ENCODE data around the gene LTK.

DNA sequence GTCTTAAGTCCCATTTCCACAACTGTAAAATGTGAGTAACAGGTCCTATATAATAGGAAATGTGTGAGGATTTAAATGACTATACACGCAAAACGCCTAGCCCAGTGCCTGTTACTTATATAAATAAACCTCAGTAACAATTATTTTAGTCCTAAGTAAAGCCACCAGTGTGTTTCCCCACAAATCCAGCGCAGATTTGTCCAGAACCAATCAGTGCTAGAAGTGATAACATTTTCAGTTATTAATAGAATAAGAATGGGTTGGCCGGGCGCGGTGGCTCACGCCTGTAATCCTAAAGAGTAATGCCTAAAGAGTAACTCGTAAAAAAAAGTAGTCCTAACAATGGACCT is 29.9 kb upstream of the LTK start:
- TF ChIP-seq POLR2AphosphoS5 (IDR thresholded peaks at IDR 0.05; ENCODE audit: low read depth) = no peak
- TF ChIP-seq, protein P1, sequence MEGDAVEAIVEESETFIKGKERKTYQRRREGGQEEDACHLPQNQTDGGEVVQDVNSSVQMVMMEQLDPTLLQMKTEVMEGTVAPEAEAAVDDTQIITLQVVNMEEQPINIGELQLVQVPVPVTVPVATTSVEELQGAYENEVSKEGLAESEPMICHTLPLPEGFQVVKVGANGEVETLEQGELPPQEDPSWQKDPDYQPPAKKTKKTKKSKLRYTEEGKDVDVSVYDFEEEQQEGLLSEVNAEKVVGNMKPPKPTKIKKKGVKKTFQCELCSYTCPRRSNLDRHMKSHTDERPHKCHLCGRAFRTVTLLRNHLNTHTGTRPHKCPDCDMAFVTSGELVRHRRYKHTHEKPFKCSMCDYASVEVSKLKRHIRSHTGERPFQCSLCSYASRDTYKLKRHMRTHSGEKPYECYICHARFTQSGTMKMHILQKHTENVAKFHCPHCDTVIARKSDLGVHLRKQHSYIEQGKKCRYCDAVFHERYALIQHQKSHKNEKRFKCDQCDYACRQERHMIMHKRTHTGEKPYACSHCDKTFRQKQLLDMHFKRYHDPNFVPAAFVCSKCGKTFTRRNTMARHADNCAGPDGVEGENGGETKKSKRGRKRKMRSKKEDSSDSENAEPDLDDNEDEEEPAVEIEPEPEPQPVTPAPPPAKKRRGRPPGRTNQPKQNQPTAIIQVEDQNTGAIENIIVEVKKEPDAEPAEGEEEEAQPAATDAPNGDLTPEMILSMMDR (conservative IDR thresholded peaks at IDR 0.05; ENCODE audit: low read depth in 2 of 2) = no peak
- TF ChIP-seq ZNF114 (CRISPR knock-in tag; IDR thresholded peaks at IDR 0.05) = no peak
- TF ChIP-seq JUNB (IDR thresholded peaks at IDR 0.05; ENCODE audit: unreplicated experiment) = no peak
- TF ChIP-seq, protein P2, sequence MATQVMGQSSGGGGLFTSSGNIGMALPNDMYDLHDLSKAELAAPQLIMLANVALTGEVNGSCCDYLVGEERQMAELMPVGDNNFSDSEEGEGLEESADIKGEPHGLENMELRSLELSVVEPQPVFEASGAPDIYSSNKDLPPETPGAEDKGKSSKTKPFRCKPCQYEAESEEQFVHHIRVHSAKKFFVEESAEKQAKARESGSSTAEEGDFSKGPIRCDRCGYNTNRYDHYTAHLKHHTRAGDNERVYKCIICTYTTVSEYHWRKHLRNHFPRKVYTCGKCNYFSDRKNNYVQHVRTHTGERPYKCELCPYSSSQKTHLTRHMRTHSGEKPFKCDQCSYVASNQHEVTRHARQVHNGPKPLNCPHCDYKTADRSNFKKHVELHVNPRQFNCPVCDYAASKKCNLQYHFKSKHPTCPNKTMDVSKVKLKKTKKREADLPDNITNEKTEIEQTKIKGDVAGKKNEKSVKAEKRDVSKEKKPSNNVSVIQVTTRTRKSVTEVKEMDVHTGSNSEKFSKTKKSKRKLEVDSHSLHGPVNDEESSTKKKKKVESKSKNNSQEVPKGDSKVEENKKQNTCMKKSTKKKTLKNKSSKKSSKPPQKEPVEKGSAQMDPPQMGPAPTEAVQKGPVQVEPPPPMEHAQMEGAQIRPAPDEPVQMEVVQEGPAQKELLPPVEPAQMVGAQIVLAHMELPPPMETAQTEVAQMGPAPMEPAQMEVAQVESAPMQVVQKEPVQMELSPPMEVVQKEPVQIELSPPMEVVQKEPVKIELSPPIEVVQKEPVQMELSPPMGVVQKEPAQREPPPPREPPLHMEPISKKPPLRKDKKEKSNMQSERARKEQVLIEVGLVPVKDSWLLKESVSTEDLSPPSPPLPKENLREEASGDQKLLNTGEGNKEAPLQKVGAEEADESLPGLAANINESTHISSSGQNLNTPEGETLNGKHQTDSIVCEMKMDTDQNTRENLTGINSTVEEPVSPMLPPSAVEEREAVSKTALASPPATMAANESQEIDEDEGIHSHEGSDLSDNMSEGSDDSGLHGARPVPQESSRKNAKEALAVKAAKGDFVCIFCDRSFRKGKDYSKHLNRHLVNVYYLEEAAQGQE (IDR thresholded peaks at IDR 0.05; ENCODE audit: unreplicated experiment) = no peak
- TF ChIP-seq EZH2 (IDR thresholded peaks at IDR 0.05; ENCODE audit: low read depth, unreplicated experiment) = no peak
- no peak for TF ChIP-seq CREB1 (CRISPR knock-in tag; IDR thresholded peaks at IDR 0.05; ENCODE audit: low read depth)
